GM20431 (cell line): Measurements from ENCODE around the gene SASH1.

Source experiments
- in situ Hi-C: fragments of 300-500 bp; cut with MseI, MboI; formaldehyde crosslinking; loops from one replicate; pipeline ENCODE4 v1.15.0; 2020; ENCODE audit warnings: low sequenced_read_pairs; ENCODE audit not compliant: unreplicated experiment

Gene SASH1

GRCh38 chr6:148530394-148530953, 187.8 kb downstream of the SASH1 start:
- in situ Hi-C loops = no loop called here

GRCh38 chr6:148530976-148531375, 188.3 kb downstream of the SASH1 start:
- in situ Hi-C loops = no loop called here

DNA sequence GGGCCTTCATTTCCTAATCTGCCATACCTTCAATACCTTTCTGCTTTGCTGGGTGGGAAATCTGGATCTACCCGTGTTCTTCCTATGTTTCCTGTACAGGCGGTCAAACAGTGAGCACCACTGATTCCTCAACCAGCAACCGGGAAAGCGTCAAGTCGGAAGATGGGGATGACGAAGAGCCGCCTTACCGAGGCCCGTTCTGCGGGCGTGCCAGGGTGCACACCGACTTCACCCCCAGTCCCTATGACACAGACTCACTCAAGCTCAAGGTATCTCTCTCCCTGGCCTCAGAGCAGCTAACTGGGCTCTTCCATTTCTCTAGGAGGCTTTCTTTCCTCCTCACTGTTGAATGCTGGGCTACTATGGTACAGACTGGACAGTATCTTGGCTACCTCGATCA, 190.1 kb downstream of the SASH1 start:
- in situ Hi-C loops = no loop called here

GRCh38 chr6:148533309-148534107, 190.9 kb downstream of the SASH1 start:
- in situ Hi-C loops = no loop called here

GRCh38 chr6:148534871-148535270, 192.2 kb downstream of the SASH1 start:
- in situ Hi-C loops = no loop called here

GRCh38 chr6:148535381-148535780, 192.7 kb downstream of the SASH1 start:
- in situ Hi-C loops = no loop called here

DNA sequence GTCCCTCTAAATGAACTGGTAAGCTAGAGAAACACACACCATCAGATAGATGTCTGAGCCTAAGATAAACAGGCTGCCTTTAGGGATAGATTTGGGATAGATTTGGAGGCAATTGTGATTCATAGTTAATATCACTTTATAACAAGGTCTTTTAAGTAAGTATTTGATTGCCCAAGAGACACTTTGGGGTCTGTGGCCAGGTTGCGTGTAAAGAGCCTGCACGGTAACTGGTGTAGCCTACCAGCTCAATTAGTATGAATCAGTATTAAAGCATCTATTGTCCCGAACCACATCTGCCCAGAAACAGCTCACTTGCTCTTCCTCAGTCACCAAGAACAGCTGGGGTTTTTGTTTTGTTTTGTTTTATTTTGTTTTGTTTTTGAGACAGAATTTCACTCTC, 193.3 kb downstream of the SASH1 start:
- in situ Hi-C loops = no loop called here

DNA sequence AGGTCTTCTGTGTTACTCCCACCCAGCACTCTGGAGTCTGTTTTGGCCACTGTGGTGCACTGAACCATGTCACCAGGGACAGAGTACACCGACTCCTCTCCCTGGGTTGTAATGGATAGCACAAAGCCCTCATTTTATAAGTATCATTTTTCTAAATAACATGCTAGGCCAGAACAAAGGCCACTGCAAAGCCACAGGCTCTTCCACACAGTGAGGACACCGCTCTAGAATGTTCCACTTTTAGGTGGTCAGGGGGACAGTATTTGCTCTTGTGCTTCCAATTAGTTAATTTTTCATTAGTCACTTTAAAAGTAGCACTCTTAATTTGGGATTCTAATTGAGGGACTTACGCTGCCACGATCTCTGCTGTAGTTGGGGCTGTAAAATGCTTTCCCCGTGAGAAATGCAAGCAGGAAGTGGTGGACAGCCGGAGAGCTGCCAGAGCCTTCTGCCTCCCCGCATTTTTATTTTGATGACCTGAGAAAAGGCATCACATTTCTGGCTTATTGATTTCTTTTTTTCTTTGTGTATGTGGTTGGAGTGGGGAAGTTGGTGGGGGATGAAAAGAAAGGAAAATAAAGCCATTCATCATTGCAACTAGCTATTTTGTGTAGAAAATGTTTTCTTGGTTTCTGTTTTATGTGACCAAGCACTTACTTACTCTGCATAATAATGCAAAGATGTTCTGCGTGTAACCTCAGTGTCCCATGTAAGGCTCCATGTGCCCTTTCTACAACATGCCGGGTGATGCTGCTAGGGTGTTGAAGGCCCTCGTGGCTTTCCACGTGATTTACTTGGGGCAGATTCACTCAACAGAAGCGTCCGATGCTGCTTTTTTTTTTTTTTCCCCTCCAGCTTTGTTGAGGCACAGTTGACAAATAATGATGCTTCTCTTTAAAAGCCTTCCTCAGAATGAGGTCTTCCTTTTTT, 195.9 kb downstream of the SASH1 start:
- in situ Hi-C loops = no loop called here

- in situ Hi-C loops = no loop called here
Observed at GRCh38 chr6:148543540-148543939, 200.9 kb downstream of the SASH1 start.

DNA sequence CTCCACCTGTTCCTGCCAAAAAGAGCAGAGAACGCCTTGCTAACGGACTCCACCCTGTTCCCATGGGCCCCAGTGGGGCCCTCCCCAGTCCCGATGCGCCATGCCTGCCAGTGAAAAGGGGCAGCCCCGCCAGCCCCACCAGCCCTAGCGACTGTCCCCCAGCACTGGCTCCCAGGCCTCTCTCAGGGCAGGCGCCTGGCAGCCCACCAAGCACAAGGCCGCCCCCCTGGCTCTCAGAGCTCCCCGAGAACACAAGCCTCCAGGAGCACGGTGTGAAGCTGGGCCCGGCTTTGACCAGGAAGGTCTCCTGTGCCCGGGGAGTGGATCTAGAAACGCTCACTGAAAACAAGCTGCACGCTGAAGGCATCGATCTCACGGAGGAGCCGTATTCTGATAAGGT, 201.8 kb downstream of the SASH1 start:
- in situ Hi-C loops = no loop called here

- in situ Hi-C loops = no loop called here
Observed at GRCh38 chr6:148545901-148546300, 203.3 kb downstream of the SASH1 start.

DNA sequence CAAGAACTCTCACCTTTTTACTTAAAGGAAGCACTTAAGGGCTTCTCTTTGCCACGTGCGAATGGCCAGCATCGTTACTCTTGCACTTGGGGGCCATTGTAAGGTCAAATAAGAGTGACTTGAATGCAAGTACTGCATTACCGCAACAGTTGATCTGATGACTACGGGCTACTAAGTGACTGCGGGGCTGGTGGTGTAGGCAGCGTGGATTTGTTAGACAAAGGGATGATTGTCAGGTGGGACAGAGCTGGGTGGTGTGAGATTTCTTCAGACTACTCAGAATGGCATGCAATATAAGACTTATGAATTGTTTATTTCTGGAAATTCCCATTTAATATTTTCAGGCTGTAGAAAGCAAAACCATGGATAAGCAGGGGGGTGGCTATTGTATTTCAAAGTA, 204.5 kb downstream of the SASH1 start:
- in situ Hi-C loops = no loop called here

DNA sequence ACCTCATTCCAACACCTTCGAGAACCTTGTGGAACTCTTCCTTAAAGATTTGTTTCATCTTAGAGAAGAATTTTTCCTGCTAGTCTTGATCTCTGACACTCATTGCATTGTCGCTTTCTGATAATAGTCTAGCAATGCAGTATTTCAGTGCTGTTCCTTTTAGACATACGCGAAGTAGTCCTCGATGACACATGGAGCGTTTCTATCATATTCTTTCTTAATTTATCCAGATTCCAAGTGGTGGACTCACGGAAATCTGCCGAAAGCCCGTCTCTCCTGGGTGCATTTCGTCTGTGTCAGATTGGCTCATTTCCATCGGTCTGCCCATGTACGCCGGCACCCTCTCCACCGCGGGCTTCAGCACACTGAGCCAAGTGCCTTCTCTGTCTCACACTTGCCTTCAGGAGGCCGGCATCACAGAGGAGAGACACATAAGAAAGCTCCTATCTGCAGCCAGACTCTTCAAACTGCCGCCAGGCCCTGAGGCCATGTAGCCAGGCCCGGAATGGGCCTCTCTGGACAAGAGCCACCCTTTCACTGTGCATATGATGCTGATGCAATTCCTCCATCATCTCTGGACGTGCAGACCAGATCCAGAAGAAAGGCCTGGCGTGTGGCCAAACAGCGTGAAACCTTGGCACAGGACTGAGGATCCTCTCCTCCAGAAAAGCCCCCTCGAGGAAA, 205.6 kb downstream of the SASH1 start:
- in situ Hi-C loops = no loop called here

GRCh38 chr6:148548749-148549140, 206.1 kb downstream of the SASH1 start:
- in situ Hi-C loops = no loop called here

DNA sequence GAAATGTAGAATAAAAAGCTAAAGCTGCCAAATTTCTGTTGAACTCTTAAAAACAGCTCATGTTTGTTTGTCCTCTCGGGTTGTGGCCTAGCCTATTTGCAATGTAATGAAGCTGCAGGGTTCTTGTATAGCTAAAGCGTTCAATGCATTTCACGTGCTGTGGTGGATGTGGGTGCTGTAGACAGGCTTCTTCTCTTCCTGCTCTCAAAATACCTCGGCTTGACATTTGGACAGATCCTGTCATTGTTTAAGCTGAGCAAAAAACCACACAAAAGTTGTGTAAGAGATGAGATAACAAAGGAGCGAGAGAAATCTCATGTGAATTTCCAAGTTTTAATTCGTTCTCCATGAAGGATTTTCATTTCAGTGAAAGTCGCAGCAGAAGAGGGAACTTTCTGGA, 207.9 kb downstream of the SASH1 start:
- in situ Hi-C loops = no loop called here

GRCh38 chr6:148551226-148551625, 208.6 kb downstream of the SASH1 start:
- in situ Hi-C loops = no loop called here

GRCh38 chr6:148556410-148556809, 213.8 kb downstream of the SASH1 start:
- in situ Hi-C loops = no loop called here

GRCh38 chr6:148557796-148558321, 215.2 kb downstream of the SASH1 start:
- in situ Hi-C loops = no loop called here

GRCh38 chr6:148559848-148560433, 217.3 kb downstream of the SASH1 start:
- in situ Hi-C loops = no loop called here

GRCh38 chr6:148561629-148562028, 219.0 kb downstream of the SASH1 start:
- in situ Hi-C loops = no loop called here
